Kidney (tissue), 14 donors: ENCODE measurements around the gene PLA2G2C. TPM values are rescaled to one million over a fixed set of nuclear protein-coding genes. Genes with fewer than 3 reads are reported as not detected.
"Not testable (repeated sequence)": the region's sequence is repeated elsewhere in the genome, so short reads cannot be mapped to it uniquely, and the experiment has no call there.

ENCODE experiments used
- DNase-seq, 5 donors: peaks; one replicate each; pipeline ENCODE4 v3.0.0-alpha.2; 2013 to 2020
- FAIRE-seq: peaks from 2 replicates; lab custom pipeline; 2012; peaks lifted over from hg19 to GRCh38; lab: Jason Lieb, UNC
- H3K27ac ChIP-seq, 2 donors: one replicate each; pipeline ENCODE4 v1.7.0; 2013; ENCODE audit warnings: low read depth in 2 of 2, low read length in 2 of 2, inconsistent platforms in 1 of 2
- H3K27me3 ChIP-seq: one replicate; pipeline ENCODE4 v1.7.1; 2013; ENCODE audit warnings: low read length, inconsistent platforms; ENCODE audit not compliant: control insufficient read depth, insufficient read depth
- H3K36me3 ChIP-seq, 3 donors: one replicate each; pipeline versions ENCODE4 v1.7.0 to v1.7.1; 2013; ENCODE audit warnings: low read length in 3 of 3, control low read depth in 1 of 3, inconsistent platforms in 1 of 3; ENCODE audit not compliant: insufficient read depth in 3 of 3, control insufficient read depth in 2 of 3
- H3K4me1 ChIP-seq, 3 donors: one replicate each; pipeline versions ENCODE4 v1.7.0 to v1.7.1; 2013; ENCODE audit warnings: low read length in 3 of 3, inconsistent platforms in 1 of 3, low read depth in 1 of 3; ENCODE audit not compliant: control insufficient read depth in 2 of 3, insufficient read depth in 2 of 3
- H3K4me3 ChIP-seq, 3 donors: one replicate each; pipeline versions ENCODE4 v1.7.0 to v1.8.1; 2013; ENCODE audit warnings: low read length in 3 of 3, control low read depth in 1 of 3, inconsistent platforms in 1 of 3
- H3K9ac ChIP-seq, 3 donors: one replicate each; pipeline versions ENCODE4 v1.7.0 to v1.7.1; 2013; ENCODE audit warnings: low read length in 3 of 3, control low read depth in 1 of 3, inconsistent platforms in 1 of 3
- H3K9me3 ChIP-seq, 3 donors: one replicate each; pipeline versions ENCODE4 v1.7.0 to v1.7.1; 2013; ENCODE audit warnings: low read length in 3 of 3, control low read depth in 1 of 3, inconsistent platforms in 1 of 3; ENCODE audit not compliant: control insufficient read depth in 2 of 3, insufficient read depth in 1 of 3
- CTCF ChIP-seq: IDR thresholded peaks from 3 replicates; pipeline ENCODE4 v1.5.1; 2012; ENCODE audit warnings: mild to moderate bottlenecking, moderate library complexity, borderline replicate concordance; ENCODE audit not compliant: insufficient read depth; ENCODE audit errors: extremely low read depth
- intact Hi-C: fragments of 100-400 bp; cut with DNase I; formaldehyde crosslinking; loops from one replicate; pipeline ENCODE4 v1.11.1; 2022
- polyA plus RNA-seq: library from polyadenylated mRNA; stranded (reverse); fragments of 350-450 nt; fragmentation: Illumina TruSeq; extraction: RNeasy Lipid Tissue Mini Kit (QIAGEN cat#74804); gene quantifications from one replicate; pipeline ENCODE4 v1.2.3, GENCODE V29; 2014; ENCODE audit warnings: low read depth, low replicate concordance; ENCODE audit not compliant: insufficient read depth
- total RNA-seq: library from RNA; stranded (reverse); fragmentation: NEBNext Ultra II Directional; extraction: Animal tissue kit (Norgen Biotek cat#: 25700); gene quantifications from one replicate; pipeline ENCODE4 v1.2.1, GENCODE V29; 2021
- donor health status: control.
- donor health status: control.
- donor health status: control.
- donor health status: control.
- donor health status: control.
- donor health status: DM: yes; HTN: yes; CAD: no.
- donor health status: Normal renal cell carcinoma (clear cell type).

The PLA2G2C gene
- total and polyA plus RNA-seq, 2 donors from 2014 or later: 0.31 TPM; not detected in 1

DNA sequence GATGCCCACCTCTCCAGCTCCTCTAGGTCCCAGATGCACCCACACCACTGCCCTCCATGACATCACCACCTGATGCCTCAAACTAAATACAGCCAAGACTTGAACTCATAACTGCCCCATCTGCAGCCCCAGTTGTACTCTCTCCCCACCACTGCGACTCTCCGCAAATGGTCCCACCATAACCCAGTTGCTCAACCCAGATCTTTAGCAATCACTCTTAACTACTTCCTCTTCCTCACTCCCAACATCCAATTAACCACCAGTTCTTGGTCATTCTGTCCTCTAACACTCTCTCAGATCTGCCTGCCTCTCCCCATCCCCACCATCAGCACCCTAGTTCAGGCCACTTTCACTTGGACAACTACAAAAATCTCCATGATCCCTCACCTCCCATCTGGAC, 36.8 kb upstream of the PLA2G2C start:
- intact Hi-C loops: no loop called here
- Histone ChIP-seq H3K4me1 (peaks cover 0 to 4% (median 3%) of the 10 kb centered on the region in 3 donors), H3K9me3 (no peaks in the 10 kb centered on the region), H3K4me3 (no peak overlapping the region), H3K36me3 (no peaks in the 10 kb centered on the region), H3K27me3 (no peaks in the 10 kb centered on the region), H3K9ac (no peak overlapping the region), H3K27ac (peak overlapping the region in 1 of 2 donors; percentile 14)
- FAIRE-seq (no peak), DNase-seq (no peak)
- TF ChIP-seq CTCF: no peak

GRCh38 chr1:20220036-20220435, 33.7 kb upstream of the PLA2G2C start:
- TF ChIP-seq CTCF: no peak
- FAIRE-seq: no peak
- Histone ChIP-seq H3K36me3 (no peaks in the 10 kb centered on the region), H3K9ac (peak overlapping the region in 1 of 3 donors; percentile 37), H3K4me1 (peaks cover 0 to 3% (median 2%) of the 10 kb centered on the region in 3 donors), H3K9me3 (no peaks in the 10 kb centered on the region), H3K27ac (peak overlapping the region in 1 of 2 donors; percentile 14), H3K4me3 (no peak overlapping the region), H3K27me3 (no peaks in the 10 kb centered on the region)
- intact Hi-C loops: no loop called here
- DNase-seq: no peak

GRCh38 chr1:20219053-20219452, 32.7 kb upstream of the PLA2G2C start:
- H3K27me3 ChIP-seq, DNase-seq, H3K4me1 ChIP-seq, H3K27ac ChIP-seq, FAIRE-seq, H3K9me3 ChIP-seq, H3K9ac ChIP-seq, H3K36me3 ChIP-seq, intact Hi-C loops, H3K4me3 ChIP-seq: not testable (repeated sequence)

DNA sequence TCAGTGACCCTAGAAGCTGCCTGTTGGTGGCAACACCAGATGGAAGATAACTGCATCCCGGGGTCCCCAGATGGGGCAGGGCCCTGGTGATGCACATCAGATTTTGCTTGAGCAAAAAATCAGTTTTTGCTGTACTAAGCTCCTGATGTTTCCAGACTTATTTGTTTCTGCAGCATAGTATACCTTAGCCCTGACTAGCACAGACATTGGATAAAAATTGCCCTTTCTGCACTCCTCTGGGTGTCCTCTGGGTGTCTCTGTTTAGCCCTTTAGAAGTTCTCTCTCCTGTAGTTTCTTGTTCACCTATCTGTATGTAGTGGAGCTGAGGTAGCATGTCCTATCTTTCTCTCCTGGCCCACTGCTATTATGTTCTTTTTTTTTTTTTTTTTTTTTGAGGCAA, 30.3 kb upstream of the PLA2G2C start:
- Histone ChIP-seq H3K27me3 (no peaks in the 10 kb centered on the region), H3K4me1 (peaks cover 0 to 14% (median 3%) of the 10 kb centered on the region in 3 donors), H3K27ac (no peak overlapping the region), H3K36me3 (no peaks in the 10 kb centered on the region), H3K9me3 (no peaks in the 10 kb centered on the region), H3K4me3 (no peak overlapping the region), H3K9ac (no peak overlapping the region)
- DNase-seq (no peak), FAIRE-seq (no peak)
- intact Hi-C loops: no loop called here
- no peak for TF ChIP-seq CTCF
